ENCODE results near the gene LIN7C.

The LIN7C gene

DNA sequence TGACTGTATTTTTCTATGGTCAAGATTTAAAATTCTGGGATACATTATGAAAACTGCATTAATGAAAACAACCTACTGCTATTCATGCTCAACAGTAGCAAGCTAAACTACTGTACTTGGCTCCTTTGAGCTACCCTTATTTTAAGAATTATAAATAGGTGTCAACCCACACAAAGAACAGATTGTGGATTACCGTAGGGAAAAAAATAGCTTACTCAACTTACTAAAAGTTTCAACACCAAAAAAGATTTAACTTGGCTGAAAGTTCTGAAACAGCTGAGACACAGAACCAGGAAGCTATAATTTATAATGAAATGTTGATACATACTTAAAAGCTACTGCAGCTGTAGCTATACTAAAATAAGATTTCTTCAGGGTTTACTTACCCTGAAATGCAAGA is 10.1 kb downstream of the LIN7C start:
- TF ChIP-seq ISL1 (CRISPR knock-in tag; IDR thresholded peaks at IDR 0.05), result no peak
- TF ChIP-seq ESRRG (CRISPR knock-in tag; IDR thresholded peaks at IDR 0.05), result no peak
- no peak for TF ChIP-seq OSR1 (CRISPR knock-in tag; IDR thresholded peaks at IDR 0.05)
- TF ChIP-seq TOX (CRISPR knock-in tag; IDR thresholded peaks at IDR 0.05; ENCODE audit: borderline replicate concordance), result no peak
- no peak for TF ChIP-seq ZNF8 (CRISPR knock-in tag; IDR thresholded peaks at IDR 0.05)
- no peak for TF ChIP-seq SNAI2 (CRISPR knock-in tag; IDR thresholded peaks at IDR 0.05)
- no peak for TF ChIP-seq PPARA (CRISPR knock-in tag; IDR thresholded peaks at IDR 0.05; ENCODE audit: borderline replicate concordance)
- no peak for TF ChIP-seq BACH2 (CRISPR knock-in tag; IDR thresholded peaks at IDR 0.05; ENCODE audit: borderline replicate concordance)
- no peak for TF ChIP-seq RARB (CRISPR knock-in tag; IDR thresholded peaks at IDR 0.05)
- no peak for TF ChIP-seq ZNF565 (CRISPR knock-in tag; conservative IDR thresholded peaks at IDR 0.05; ENCODE audit: low read depth)
- no peak for TF ChIP-seq ZFP3 (CRISPR knock-in tag; IDR thresholded peaks at IDR 0.05)
- TF ChIP-seq, protein P1, sequence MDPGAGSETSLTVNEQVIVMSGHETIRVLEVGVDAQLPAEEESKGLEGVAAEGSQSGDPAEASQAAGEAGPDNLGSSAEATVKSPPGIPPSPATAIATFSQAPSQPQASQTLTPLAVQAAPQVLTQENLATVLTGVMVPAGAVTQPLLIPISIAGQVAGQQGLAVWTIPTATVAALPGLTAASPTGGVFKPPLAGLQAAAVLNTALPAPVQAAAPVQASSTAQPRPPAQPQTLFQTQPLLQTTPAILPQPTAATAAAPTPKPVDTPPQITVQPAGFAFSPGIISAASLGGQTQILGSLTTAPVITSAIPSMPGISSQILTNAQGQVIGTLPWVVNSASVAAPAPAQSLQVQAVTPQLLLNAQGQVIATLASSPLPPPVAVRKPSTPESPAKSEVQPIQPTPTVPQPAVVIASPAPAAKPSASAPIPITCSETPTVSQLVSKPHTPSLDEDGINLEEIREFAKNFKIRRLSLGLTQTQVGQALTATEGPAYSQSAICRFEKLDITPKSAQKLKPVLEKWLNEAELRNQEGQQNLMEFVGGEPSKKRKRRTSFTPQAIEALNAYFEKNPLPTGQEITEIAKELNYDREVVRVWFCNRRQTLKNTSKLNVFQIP (CRISPR knock-in tag; IDR thresholded peaks at IDR 0.05; ENCODE audit: borderline replicate concordance, low read depth), result no peak
- TF ChIP-seq, protein P2, sequence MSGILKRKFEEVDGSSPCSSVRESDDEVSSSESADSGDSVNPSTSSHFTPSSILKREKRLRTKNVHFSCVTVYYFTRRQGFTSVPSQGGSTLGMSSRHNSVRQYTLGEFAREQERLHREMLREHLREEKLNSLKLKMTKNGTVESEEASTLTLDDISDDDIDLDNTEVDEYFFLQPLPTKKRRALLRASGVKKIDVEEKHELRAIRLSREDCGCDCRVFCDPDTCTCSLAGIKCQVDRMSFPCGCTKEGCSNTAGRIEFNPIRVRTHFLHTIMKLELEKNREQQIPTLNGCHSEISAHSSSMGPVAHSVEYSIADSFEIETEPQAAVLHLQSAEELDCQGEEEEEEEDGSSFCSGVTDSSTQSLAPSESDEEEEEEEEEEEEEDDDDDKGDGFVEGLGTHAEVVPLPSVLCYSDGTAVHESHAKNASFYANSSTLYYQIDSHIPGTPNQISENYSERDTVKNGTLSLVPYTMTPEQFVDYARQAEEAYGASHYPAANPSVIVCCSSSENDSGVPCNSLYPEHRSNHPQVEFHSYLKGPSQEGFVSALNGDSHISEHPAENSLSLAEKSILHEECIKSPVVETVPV (CRISPR knock-in tag; IDR thresholded peaks at IDR 0.05), result no peak
- no peak for TF ChIP-seq ARNTL (CRISPR knock-in tag; IDR thresholded peaks at IDR 0.05; ENCODE audit: borderline replicate concordance, low read depth)
- TF ChIP-seq ZFP30 (CRISPR knock-in tag; IDR thresholded peaks at IDR 0.05), result no peak
- no peak for TF ChIP-seq CSDC2 (CRISPR knock-in tag; IDR thresholded peaks at IDR 0.05)
- no peak for TF ChIP-seq GLIS3 (CRISPR knock-in tag; IDR thresholded peaks at IDR 0.05)
- no peak for TF ChIP-seq TCF4 (CRISPR knock-in tag; IDR thresholded peaks at IDR 0.05; ENCODE audit: borderline replicate concordance)
- no peak for TF ChIP-seq ZC3H10 (CRISPR knock-in tag; IDR thresholded peaks at IDR 0.05)
- TF ChIP-seq, protein P3, sequence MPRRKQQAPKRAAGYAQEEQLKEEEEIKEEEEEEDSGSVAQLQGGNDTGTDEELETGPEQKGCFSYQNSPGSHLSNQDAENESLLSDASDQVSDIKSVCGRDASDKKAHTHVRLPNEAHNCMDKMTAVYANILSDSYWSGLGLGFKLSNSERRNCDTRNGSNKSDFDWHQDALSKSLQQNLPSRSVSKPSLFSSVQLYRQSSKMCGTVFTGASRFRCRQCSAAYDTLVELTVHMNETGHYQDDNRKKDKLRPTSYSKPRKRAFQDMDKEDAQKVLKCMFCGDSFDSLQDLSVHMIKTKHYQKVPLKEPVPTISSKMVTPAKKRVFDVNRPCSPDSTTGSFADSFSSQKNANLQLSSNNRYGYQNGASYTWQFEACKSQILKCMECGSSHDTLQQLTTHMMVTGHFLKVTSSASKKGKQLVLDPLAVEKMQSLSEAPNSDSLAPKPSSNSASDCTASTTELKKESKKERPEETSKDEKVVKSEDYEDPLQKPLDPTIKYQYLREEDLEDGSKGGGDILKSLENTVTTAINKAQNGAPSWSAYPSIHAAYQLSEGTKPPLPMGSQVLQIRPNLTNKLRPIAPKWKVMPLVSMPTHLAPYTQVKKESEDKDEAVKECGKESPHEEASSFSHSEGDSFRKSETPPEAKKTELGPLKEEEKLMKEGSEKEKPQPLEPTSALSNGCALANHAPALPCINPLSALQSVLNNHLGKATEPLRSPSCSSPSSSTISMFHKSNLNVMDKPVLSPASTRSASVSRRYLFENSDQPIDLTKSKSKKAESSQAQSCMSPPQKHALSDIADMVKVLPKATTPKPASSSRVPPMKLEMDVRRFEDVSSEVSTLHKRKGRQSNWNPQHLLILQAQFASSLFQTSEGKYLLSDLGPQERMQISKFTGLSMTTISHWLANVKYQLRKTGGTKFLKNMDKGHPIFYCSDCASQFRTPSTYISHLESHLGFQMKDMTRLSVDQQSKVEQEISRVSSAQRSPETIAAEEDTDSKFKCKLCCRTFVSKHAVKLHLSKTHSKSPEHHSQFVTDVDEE (CRISPR knock-in tag; IDR thresholded peaks at IDR 0.05), result no peak
- no peak for ATAC-seq

DNA sequence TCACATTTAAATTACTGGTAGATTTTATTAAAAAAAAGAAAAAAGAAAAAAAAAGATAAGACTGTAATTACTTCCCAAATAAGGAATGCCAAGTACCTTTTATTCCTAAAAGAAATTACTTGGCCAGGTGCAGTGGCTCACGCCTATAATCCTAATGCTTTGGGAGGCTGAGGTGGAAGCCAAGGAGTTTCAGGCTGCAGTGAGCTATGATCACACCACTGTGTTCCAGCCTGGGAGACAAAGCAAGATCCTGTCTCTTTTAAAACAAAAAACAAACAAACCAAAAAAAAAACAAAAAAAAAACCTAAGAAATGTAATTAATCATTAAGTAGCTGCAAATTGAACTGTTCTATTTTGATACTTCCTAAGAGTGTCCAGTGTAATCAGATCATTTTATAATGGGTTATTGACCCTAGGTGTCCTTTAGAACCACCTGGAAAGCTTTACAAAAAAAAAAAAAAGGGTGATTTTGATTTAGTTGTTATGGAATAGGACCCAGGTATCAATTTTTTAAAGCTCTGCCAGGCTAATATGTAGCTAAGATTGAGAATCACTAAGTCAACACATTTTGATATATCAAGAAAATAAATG is 10.8 kb downstream of the LIN7C start:
- TF ChIP-seq BACH2 (CRISPR knock-in tag; IDR thresholded peaks at IDR 0.05; ENCODE audit: borderline replicate concordance) (no peak), ARNTL (CRISPR knock-in tag; IDR thresholded peaks at IDR 0.05; ENCODE audit: borderline replicate concordance, low read depth) (no peak), ZNF565 (CRISPR knock-in tag; conservative IDR thresholded peaks at IDR 0.05; ENCODE audit: low read depth) (no peak), RARB (CRISPR knock-in tag; IDR thresholded peaks at IDR 0.05) (no peak), TCF4 (CRISPR knock-in tag; IDR thresholded peaks at IDR 0.05; ENCODE audit: borderline replicate concordance) (no peak), ZFP30 (CRISPR knock-in tag; IDR thresholded peaks at IDR 0.05) (no peak), CSDC2 (CRISPR knock-in tag; IDR thresholded peaks at IDR 0.05) (no peak), GLIS3 (CRISPR knock-in tag; IDR thresholded peaks at IDR 0.05) (no peak), ESRRG (CRISPR knock-in tag; IDR thresholded peaks at IDR 0.05) (no peak), TOX (CRISPR knock-in tag; IDR thresholded peaks at IDR 0.05; ENCODE audit: borderline replicate concordance) (no peak), ISL1 (CRISPR knock-in tag; IDR thresholded peaks at IDR 0.05) (no peak), SNAI2 (CRISPR knock-in tag; IDR thresholded peaks at IDR 0.05) (no peak), ZC3H10 (CRISPR knock-in tag; IDR thresholded peaks at IDR 0.05) (no peak), ZNF8 (CRISPR knock-in tag; IDR thresholded peaks at IDR 0.05) (no peak), PPARA (CRISPR knock-in tag; IDR thresholded peaks at IDR 0.05; ENCODE audit: borderline replicate concordance) (no peak), ZNF70 (CRISPR knock-in tag; IDR thresholded peaks at IDR 0.05) (no peak)
- TF ChIP-seq, protein P4, sequence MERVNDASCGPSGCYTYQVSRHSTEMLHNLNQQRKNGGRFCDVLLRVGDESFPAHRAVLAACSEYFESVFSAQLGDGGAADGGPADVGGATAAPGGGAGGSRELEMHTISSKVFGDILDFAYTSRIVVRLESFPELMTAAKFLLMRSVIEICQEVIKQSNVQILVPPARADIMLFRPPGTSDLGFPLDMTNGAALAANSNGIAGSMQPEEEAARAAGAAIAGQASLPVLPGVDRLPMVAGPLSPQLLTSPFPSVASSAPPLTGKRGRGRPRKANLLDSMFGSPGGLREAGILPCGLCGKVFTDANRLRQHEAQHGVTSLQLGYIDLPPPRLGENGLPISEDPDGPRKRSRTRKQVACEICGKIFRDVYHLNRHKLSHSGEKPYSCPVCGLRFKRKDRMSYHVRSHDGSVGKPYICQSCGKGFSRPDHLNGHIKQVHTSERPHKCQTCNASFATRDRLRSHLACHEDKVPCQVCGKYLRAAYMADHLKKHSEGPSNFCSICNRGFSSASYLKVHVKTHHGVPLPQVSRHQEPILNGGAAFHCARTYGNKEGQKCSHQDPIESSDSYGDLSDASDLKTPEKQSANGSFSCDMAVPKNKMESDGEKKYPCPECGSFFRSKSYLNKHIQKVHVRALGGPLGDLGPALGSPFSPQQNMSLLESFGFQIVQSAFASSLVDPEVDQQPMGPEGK (CRISPR knock-in tag; IDR thresholded peaks at IDR 0.05; ENCODE audit: borderline replicate concordance), result no peak
- TF ChIP-seq, protein P3 (CRISPR knock-in tag; IDR thresholded peaks at IDR 0.05), result no peak
- TF ChIP-seq, protein P1 (CRISPR knock-in tag; IDR thresholded peaks at IDR 0.05; ENCODE audit: borderline replicate concordance, low read depth), result no peak
- ATAC-seq, result no peak

Measured in SK-N-SH treated with all-trans-retinoic acid at 6 μM for 48 hours (cell line).